PC-9 (cell line): ENCODE data around the gene QRFPR. TPM values are rescaled to one million over a fixed set of nuclear protein-coding genes. Genes with fewer than 3 reads are reported as not detected.

ENCODE experiments used
- BruUV-seq: library from RNA; stranded (reverse); fragments of 400-500 nt; replicated peaks from 2 replicates; lab custom pipeline; 2021; lab: Mats Ljungman, UMichigan
- CTCF ChIA-PET: fragments of 300-600 bp; sonication (Branson Sonifier 250); formaldehyde crosslinking; loops from one replicate; lab custom pipeline; 2022; ENCODE audit warnings: antibody characterized with exemption; lab: Charles Lee
- POLR2A ChIA-PET: fragments of 300-600 bp; sonication (Branson Sonifier 250); formaldehyde crosslinking; loops from one replicate; lab custom pipeline; 2022; ENCODE audit warnings: antibody characterized with exemption; ENCODE audit not compliant: unreplicated experiment; lab: Charles Lee
- DNase-seq, 2 experiments: peaks; one replicate each; pipeline versions ENCODE4 v3.0.0 to v3.0.0-alpha.2; 2015 to 2022; ENCODE audit warnings: mixed read lengths in 1 of 2
- H2AFZ ChIP-seq: fragments of 200-600 bp; sonication (generic); 2 replicates; pipeline ENCODE4 v1.8.1; 2017; ENCODE audit warnings: antibody characterized with exemption
- H3F3A ChIP-seq: fragments of 200-600 bp; sonication (generic); 2 replicates; pipeline ENCODE4 v1.8.1; 2017; ENCODE audit warnings: antibody characterized with exemption, mild to moderate bottlenecking, low read depth; ENCODE audit not compliant: insufficient read depth
- H3K27ac ChIP-seq: fragments of 200-600 bp; sonication (generic); 2 replicates; pipeline ENCODE4 v1.6.1; 2016; ENCODE audit warnings: mixed run types
- H3K27me3 ChIP-seq: fragments of 200-600 bp; sonication (generic); 2 replicates; pipeline ENCODE4 v1.6.1; 2016; ENCODE audit warnings: low read depth, mixed run types; ENCODE audit not compliant: insufficient read depth
- H3K36me3 ChIP-seq: fragments of 200-600 bp; sonication (generic); 2 replicates; pipeline ENCODE4 v1.6.1; 2016; ENCODE audit warnings: low read depth, mixed run types
- H3K4me1 ChIP-seq: fragments of 200-600 bp; sonication (generic); replicated peaks from 2 replicates; pipeline ENCODE4 v1.6.1; 2016; ENCODE audit warnings: mixed run types; ENCODE audit not compliant: insufficient read depth
- H3K4me2 ChIP-seq: fragments of 200-600 bp; sonication (generic); 2 replicates; pipeline ENCODE4 v1.6.1; 2017; ENCODE audit warnings: mixed run types
- H3K4me3 ChIP-seq: fragments of 200-600 bp; sonication (generic); 2 replicates; pipeline ENCODE4 v1.6.1; 2016; ENCODE audit warnings: mixed run types
- H3K79me2 ChIP-seq: fragments of 200-600 bp; sonication (generic); 2 replicates; pipeline ENCODE4 v1.6.1; 2017; ENCODE audit warnings: low read depth, mixed run types
- H3K9me2 ChIP-seq: fragments of 200-600 bp; sonication (generic); 2 replicates; pipeline ENCODE4 v1.8.1; 2017; ENCODE audit warnings: mild to moderate bottlenecking; ENCODE audit not compliant: insufficient read depth
- H3K9me3 ChIP-seq: fragments of 200-600 bp; sonication (generic); 2 replicates; pipeline ENCODE4 v1.8.1; 2016; ENCODE audit warnings: low read depth; ENCODE audit not compliant: insufficient read depth
- H4K20me1 ChIP-seq: fragments of 200-600 bp; sonication (generic); 2 replicates; pipeline ENCODE4 v1.8.1; 2017; ENCODE audit not compliant: insufficient read depth
- EZH2 ChIP-seq: fragments of 200-600 bp; sonication (generic); IDR thresholded peaks from 2 replicates; pipeline ENCODE4 v1.8.0; 2017; ENCODE audit warnings: antibody characterized with exemption, low read depth
- intact Hi-C: fragments of 100-400 bp; cut with micrococcal nuclease; formaldehyde crosslinking; loops from one replicate; pipeline ENCODE4 v1.10.0; 2022; ENCODE audit not compliant: unreplicated experiment
- total RNA-seq: library from RNA; stranded (reverse); gene quantifications from 2 replicates; pipeline ENCODE4 v1.2.3, GENCODE V29; 2021
- TF ChIP-seq, protein P1 (sequence below): fragments of 200-600 bp; sonication (generic); conservative IDR thresholded peaks from 2 replicates; pipeline ENCODE4 v1.6.1; 2017; ENCODE audit warnings: mixed run types, antibody characterized with exemption, mild to moderate bottlenecking, moderate library complexity

The QRFPR gene
- total RNA-seq, 1 experiment from 2014 or later = 0.28 TPM

DNA sequence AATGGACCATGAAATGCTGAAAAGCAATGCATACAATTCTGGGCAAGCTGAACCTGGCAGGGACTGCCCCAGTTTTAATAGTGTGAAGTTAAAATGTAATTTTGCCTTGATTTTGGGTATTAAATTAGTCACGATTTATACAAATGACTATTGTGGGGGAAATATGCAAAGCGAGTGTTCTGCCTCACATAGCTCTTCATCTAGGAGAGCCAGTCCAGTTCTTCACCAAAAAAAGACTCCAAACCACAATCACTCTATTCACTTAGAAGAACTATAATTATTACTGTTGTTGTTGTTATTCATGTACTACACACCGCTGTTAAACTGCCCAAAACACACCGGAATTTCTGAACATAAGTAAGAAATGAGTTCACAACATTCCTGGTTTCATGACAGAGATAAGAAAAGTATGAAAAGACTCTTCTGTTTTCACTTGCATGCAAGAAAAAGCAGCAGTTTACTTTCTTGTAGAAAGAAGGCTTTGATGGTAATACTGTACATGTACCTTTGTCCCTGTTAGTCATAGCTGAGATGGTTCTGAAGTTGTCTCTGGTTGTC, 101.9 kb downstream of the QRFPR start:
- no peaks in the 10 kb centered on the region for H3K27me3 ChIP-seq
- intact Hi-C loops = no loop called here
- POLR2A ChIA-PET = no interaction called here
- H3K4me1 ChIP-seq = no peaks in the 10 kb centered on the region
- no peaks in the 10 kb centered on the region for H3K9me2 ChIP-seq
- no peaks in the 10 kb centered on the region for H3K79me2 ChIP-seq
- no peak overlapping the region for H3K4me3 ChIP-seq
- H3K36me3 ChIP-seq = no peaks in the 10 kb centered on the region
- H2AFZ ChIP-seq = no peak overlapping the region
- no TSS peak for BruUV-seq
- CTCF ChIA-PET = no interaction called here
- TF ChIP-seq EZH2 = no peak
- TF ChIP-seq, protein P1, sequence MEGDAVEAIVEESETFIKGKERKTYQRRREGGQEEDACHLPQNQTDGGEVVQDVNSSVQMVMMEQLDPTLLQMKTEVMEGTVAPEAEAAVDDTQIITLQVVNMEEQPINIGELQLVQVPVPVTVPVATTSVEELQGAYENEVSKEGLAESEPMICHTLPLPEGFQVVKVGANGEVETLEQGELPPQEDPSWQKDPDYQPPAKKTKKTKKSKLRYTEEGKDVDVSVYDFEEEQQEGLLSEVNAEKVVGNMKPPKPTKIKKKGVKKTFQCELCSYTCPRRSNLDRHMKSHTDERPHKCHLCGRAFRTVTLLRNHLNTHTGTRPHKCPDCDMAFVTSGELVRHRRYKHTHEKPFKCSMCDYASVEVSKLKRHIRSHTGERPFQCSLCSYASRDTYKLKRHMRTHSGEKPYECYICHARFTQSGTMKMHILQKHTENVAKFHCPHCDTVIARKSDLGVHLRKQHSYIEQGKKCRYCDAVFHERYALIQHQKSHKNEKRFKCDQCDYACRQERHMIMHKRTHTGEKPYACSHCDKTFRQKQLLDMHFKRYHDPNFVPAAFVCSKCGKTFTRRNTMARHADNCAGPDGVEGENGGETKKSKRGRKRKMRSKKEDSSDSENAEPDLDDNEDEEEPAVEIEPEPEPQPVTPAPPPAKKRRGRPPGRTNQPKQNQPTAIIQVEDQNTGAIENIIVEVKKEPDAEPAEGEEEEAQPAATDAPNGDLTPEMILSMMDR = no peak
- no peak overlapping the region for H3K27ac ChIP-seq
- no peaks in the 10 kb centered on the region for H3K9me3 ChIP-seq
- H3K4me2 ChIP-seq = no peak overlapping the region
- no peak for DNase-seq
- H4K20me1 ChIP-seq = no peaks in the 10 kb centered on the region
- H3F3A ChIP-seq = no peaks in the 10 kb centered on the region

Other genes starting within 250 kb of the QRFPR start
- gene TNIP3, start 216.7 kb downstream of the QRFPR start, total RNA-seq = 0.63 and 1.2 TPM in 2 replicates